ENCODE data around the gene USP14.
"Not testable (repeated sequence)": the region's sequence is repeated elsewhere in the genome, so short reads cannot be mapped to it uniquely, and the experiment has no call there.

Gene USP14

DNA sequence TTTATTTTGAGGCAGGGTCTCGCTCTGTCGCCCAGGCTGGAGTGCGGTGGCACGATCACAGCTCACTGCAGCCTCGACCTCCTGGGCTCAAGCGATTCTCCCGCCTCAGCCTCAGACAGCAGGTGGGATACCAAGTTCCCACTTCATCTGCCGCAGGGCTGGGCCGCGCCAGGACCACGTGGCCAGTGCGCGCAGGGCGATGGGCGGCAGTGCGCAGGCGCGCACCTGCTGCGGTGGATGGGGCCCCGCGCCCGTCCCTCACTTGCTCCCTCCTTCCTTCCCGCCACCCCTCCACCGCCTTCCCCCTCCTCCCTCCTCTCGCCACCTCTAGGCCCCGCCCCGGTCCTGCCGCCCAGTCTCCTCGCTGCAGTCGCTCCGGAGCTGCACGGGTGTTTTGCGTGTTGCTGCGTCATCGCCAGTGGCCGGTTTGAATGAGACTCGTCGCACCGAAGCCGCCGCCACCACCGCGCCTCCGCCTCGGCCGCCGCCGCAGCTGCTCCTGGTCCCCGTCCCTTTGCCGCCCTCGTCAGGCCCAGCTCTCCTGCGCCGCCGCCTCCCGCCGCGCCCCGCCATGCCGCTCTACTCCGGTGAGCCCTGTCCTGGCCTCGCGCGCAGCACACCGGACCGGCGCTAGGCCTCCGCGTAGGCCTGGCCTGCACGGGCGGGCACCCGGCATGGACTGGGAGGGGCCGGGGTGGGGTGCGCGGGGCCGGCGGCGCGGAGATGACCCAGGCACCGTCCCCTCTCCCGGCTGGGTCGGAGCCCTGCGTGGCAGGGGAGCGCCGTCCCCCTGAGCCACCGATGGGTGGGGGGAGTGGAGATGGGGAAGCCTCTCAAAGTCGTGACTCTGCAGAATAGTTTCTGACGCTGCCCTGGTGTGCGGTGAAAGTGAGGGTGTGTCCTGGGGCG is at the start of gene USP14:
Gene USP14, plus strand, starts transcription at position 430 of the 909 bp plus-strand sequence. Its CDS starts 142 bp downstream, at position 572.
- H3K36me3 Mint-ChIP-seq, result peaks cover 6% of the 10 kb centered on the region
- H3K27me3 Mint-ChIP-seq, result no peaks in the 10 kb centered on the region
- H3K27ac Mint-ChIP-seq, result peak within 1 kb of the TSS; percentile 97
- peaks cover 38% of the 10 kb centered on the region for H3K4me1 Mint-ChIP-seq (ENCODE audit: low read depth)
- H3K4me3 Mint-ChIP-seq, result peak within 1 kb of the TSS; percentile 93
- no peaks in the 10 kb centered on the region for H3K9me3 Mint-ChIP-seq (ENCODE audit: low read depth)

DNA sequence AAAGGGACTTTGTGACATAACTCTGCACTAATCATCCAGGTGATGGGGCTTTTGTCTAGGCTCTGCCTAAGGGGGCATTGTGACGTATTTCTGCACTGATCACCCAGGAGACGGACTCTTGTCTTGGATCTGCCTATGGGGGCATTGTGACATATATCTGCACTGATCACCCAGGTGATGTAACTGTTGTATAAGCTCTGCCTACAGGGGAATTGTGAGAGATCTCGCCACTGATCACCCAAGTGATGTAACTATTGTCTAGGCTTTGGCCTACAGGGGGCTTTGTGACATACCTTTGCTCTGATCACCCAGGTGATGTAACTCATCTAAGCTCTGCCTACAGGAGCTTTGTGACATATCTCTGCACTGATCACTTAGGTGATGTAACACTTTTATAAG is 49.7 kb upstream of the USP14 start:
- not testable (repeated sequence) for H3K27ac Mint-ChIP-seq

DNA sequence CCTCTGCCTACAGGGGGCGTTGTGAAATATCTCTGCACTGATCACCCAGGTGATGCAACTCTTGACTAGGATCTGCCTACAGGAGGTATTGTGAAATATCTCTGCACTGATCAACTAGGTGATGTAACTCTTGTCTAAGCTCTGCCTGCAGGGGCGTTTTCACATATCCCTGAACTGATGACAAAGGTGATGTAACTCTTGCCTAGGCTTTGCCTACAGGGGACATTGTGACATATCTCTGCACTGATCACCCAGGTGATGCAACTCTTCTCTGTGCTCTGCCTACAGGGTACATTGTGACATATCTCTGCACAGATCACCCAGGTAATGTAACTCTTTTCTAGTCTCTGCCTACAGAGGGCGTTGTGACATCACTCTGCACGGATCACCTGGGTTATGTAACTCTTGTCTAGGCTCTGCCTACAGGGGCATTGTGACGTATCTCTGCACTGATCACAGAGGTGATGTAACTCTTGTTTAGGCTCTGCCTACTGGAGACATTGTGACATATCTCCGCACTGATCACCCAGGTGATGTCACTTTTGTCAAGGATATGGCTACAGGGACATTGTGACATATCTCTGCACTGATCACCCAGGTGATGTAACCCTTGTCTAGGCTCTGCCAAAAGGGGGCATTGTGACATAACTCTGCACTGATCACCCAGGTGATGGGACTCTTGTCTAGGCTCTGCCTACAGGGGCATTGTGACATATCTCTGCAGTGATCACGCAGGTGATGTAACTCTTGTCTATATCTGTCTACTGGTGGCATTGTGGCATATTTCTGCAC is 49.0 kb upstream of the USP14 start:
- H3K27ac Mint-ChIP-seq, H3K36me3 Mint-ChIP-seq, H3K27me3 Mint-ChIP-seq, H3K4me3 Mint-ChIP-seq: not testable (repeated sequence)
- Mint-ChIP-seq H3K9me3 (ENCODE audit: low read depth) (peaks cover 20% of the 10 kb centered on the region), H3K4me1 (ENCODE audit: low read depth) (peaks cover 16% of the 10 kb centered on the region)

More for the DNA sequence above, 49.7 kb upstream of the USP14 start:
- peaks cover 20% of the 10 kb centered on the region for H3K9me3 Mint-ChIP-seq (ENCODE audit: low read depth)
- not testable (repeated sequence) for H3K27me3 Mint-ChIP-seq, H3K4me3 Mint-ChIP-seq, H3K36me3 Mint-ChIP-seq
- peaks cover 19% of the 10 kb centered on the region for H3K4me1 Mint-ChIP-seq (ENCODE audit: low read depth)

DNA sequence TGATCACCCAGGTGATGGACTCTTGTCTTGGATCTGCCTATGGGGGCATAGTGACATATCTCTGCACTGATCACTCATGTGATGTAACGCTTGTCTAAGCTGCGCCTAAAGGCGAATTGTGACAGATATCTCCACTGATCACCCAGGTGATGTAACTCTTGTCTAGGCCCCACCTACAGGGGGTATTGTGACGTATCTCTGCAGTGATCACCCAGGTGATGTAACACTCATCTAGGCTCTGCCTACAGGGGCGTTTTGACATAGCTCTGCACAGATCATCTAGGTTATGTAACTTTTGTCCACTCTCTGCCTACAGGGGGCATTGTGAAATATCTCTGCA is 48.5 kb upstream of the USP14 start:
- not testable (repeated sequence) for H3K27me3 Mint-ChIP-seq, H3K4me3 Mint-ChIP-seq, H3K36me3 Mint-ChIP-seq
- Mint-ChIP-seq H3K4me1 (ENCODE audit: low read depth) (peaks cover 16% of the 10 kb centered on the region), H3K27ac (peak overlapping the region; percentile 1), H3K9me3 (ENCODE audit: low read depth) (peaks cover 20% of the 10 kb centered on the region)

DNA sequence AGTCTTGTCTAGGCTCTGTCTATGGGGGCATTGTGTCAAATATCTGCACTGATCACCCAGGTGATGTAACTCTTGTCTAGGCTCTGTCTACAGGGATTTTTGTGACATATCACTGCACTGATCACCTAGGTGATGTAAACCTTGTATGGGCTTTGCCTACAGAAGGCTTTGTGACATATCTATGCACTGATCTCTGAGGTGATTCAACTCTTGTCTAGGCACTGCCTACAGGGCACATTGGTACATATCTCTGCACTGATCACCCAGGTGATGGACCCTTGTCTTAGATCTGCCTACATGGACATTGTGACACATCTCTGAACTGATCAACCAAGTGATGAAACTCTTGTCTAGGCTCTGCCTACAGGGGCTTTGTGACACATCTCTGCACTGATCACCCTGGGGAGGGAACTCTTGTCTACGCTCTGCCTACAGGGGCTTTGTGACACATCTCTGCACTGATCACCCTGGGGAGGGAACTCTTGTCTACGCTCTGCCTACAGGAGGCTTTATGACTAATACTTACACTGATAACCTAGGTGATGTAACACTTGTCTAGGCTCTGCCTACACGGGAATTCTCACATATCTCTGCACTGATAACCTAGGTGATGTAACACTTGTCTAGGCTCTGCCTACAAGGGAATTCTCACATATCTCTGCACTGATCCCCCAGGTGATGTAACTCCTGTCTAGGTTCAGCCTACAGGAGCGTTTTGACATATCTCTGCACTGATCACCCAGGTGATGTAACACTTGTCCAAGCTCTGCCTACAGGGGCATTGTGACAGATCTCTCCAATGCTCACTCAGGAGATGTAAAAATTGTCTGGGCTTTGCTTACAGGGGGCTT is 47.8 kb upstream of the USP14 start:
- not testable (repeated sequence) for H3K36me3 Mint-ChIP-seq, H3K27me3 Mint-ChIP-seq
- Mint-ChIP-seq H3K4me3 (peak overlapping the region; percentile 86), H3K9me3 (ENCODE audit: low read depth) (peaks cover 20% of the 10 kb centered on the region), H3K4me1 (ENCODE audit: low read depth) (peaks cover 16% of the 10 kb centered on the region), H3K27ac (peak overlapping the region; percentile 93)

DNA sequence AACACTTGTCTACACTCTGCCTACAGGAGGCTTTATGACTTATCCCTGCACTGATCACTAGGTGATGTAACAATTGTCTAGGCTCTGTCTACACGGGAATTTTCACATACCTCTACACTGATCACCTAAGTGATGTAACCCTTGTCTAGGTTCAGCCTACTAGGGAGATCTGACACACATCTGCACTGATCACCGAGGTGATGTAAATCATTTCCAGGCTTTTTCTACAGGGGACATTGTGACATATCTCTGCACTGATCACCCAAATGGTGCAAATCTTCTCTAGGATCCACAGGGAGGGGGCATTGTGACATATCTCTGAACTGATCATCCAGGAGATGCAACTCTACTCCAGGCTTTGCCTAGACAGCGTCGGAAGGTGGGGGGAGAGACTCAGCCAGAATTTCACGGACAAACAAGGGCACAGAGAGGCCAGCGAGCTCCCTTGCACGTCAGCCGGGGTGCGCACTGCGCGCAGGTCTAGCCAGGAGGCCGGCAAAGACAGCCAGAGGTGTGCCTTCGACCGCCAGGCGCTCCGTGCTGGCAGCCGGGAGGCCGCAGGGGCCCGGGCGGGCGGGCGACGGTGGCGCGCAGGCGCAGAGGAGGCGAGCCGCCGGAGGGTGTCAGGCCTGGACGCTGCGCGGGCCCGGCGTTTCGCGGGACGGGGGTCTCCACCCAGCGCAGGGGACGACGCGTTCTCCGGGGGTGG is 46.9 kb upstream of the USP14 start:
- Mint-ChIP-seq H3K27me3 (no peaks in the 10 kb centered on the region), H3K4me1 (ENCODE audit: low read depth) (peaks cover 16% of the 10 kb centered on the region), H3K36me3 (peaks cover 3% of the 10 kb centered on the region), H3K4me3 (peak overlapping the region; percentile 86), H3K9me3 (ENCODE audit: low read depth) (peaks cover 20% of the 10 kb centered on the region), H3K27ac (peak overlapping the region; percentile 93)

- H3K27ac Mint-ChIP-seq, H3K27me3 Mint-ChIP-seq, H3K36me3 Mint-ChIP-seq: not testable (repeated sequence)
- Mint-ChIP-seq H3K4me1 (ENCODE audit: low read depth) (peaks cover 18% of the 10 kb centered on the region), H3K4me3 (peak overlapping the region; percentile 27), H3K9me3 (ENCODE audit: low read depth) (peaks cover 20% of the 10 kb centered on the region)
These were observed 46.2 kb upstream of the USP14 start for GRCh38 chr18:112015-112733.

DNA sequence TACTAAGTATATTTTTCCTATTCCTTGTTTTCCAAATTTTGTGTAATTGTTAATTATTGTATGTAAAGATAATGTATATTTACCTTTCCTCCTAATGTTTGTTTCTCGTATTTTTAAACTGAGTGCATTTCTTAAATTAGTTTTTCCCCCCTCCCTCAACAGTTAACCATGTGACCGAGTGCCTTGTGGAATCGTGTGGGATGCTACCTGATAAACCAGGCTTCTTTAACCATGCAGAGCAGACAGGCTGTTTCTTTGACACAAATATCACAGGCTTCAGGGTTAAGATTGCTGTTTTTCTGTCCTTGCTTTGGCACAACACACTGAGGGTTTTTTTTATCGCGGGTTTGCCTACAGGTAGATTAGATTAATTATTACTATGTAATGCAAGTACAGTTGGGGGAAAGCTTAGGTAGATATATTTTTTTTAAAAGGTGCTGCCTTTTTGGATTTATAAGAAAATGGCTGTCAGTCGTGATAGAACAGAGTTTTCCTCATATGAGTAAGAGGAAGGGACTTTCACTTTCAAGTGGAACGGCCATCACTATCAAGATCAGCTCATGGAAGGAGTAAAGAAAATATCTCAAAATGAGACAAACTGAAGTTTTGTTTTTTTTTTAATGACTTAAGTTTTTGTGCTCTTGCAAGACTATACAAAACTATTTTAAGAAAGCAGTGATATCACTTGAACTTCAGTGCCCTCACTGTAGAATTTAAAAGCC is 37.7 kb upstream of the USP14 start:
- not testable (repeated sequence) for H3K36me3 Mint-ChIP-seq; H3K9me3 Mint-ChIP-seq (ENCODE audit: low read depth); H3K27ac Mint-ChIP-seq; H3K4me3 Mint-ChIP-seq; H3K27me3 Mint-ChIP-seq; H3K4me1 Mint-ChIP-seq (ENCODE audit: low read depth)

DNA sequence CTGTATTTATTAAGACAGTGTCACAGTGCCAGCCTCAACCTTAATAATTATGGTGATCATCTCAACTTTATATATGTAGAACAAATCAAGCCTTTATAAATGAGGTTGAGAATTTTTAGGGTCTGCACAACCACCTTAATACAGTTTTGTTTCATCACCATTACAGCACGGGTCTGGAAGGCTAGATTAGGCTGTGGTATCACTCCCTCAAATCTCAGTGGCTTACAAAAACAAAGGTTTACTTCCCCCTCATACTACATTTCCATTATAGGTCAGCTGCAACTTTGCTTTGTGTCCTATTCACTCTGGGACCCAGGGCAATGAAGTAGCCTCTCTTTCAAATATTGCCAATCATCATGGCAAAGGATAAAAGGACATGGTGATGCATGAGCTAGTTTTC is 23.3 kb upstream of the USP14 start:
- no peak overlapping the region for H3K27ac Mint-ChIP-seq
- no peaks in the 10 kb centered on the region for H3K27me3 Mint-ChIP-seq
- no peaks in the 10 kb centered on the region for H3K9me3 Mint-ChIP-seq (ENCODE audit: low read depth)
- no peaks in the 10 kb centered on the region for H3K36me3 Mint-ChIP-seq
- H3K4me1 Mint-ChIP-seq (ENCODE audit: low read depth), result peaks cover 3% of the 10 kb centered on the region
- H3K4me3 Mint-ChIP-seq, result no peak overlapping the region

- peaks cover 3% of the 10 kb centered on the region for H3K4me1 Mint-ChIP-seq (ENCODE audit: low read depth)
- no peaks in the 10 kb centered on the region for H3K27me3 Mint-ChIP-seq
- H3K9me3 Mint-ChIP-seq (ENCODE audit: low read depth), result no peaks in the 10 kb centered on the region
- H3K27ac Mint-ChIP-seq, result no peak overlapping the region
- no peak overlapping the region for H3K4me3 Mint-ChIP-seq
- no peaks in the 10 kb centered on the region for H3K36me3 Mint-ChIP-seq
These were observed 21.9 kb upstream of the USP14 start for GRCh38 chr18:136433-136832.

DNA sequence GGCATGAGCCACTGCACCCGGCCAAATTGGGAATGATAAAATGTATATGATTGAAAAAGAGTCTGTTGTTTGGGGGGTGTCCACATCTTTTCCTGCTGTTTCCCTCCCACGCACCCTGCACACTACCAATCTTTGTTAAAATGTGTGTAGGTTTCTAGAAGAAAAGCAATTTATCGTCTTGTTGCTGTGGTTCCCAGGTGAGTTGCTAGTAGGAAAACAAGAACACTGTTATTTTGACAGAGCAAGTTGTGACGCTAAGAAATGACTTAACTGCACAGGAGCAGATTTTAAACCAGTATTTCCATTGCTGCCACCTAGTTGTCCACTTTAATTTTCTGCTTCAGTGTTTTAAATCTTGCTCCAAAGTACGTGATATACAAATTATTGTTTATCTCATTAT is 21.0 kb upstream of the USP14 start:
- peak overlapping the region; percentile 16 for H3K27ac Mint-ChIP-seq
- peaks cover 3% of the 10 kb centered on the region for H3K4me1 Mint-ChIP-seq (ENCODE audit: low read depth)
- H3K36me3 Mint-ChIP-seq, result no peaks in the 10 kb centered on the region
- no peaks in the 10 kb centered on the region for H3K27me3 Mint-ChIP-seq
- no peak overlapping the region for H3K4me3 Mint-ChIP-seq
- H3K9me3 Mint-ChIP-seq (ENCODE audit: low read depth), result no peaks in the 10 kb centered on the region

- Mint-ChIP-seq H3K4me1 (ENCODE audit: low read depth) (peaks cover 3% of the 10 kb centered on the region), H3K27ac (no peak overlapping the region), H3K4me3 (no peak overlapping the region), H3K9me3 (ENCODE audit: low read depth) (no peaks in the 10 kb centered on the region), H3K27me3 (no peaks in the 10 kb centered on the region), H3K36me3 (no peaks in the 10 kb centered on the region)
These were observed 17.6 kb upstream of the USP14 start for GRCh38 chr18:140670-141266.

DNA sequence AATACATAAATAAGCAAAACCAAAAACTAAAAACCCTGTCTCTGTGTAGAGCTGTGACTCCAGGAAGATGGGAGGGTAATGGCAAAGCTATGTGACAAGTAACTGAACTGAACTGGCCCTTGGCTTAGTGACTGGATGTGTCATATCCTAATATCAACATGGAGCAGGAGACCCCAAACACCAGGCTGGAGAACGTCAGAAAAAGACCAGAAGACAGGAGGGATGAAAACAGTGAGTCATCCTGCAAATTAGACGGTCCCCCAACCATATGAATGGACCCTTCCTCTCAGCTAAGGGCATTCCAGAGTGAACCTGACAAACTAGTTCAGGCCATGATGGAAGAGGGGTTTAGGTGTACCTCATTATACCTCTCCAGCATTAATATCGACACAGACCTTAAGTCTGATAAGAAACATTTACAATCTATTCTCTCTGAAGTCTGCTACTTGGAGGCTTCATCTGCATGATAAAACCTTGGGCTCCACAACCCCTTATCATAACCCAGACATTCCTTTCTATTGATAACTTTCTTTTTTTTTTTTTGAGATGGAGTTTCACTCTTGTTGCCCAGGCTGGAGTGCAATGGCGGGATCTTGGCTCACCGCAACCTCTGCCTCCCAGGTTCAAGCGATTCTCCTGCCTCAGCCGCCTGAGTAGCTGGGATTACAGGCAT is 15.6 kb upstream of the USP14 start:
- not testable (repeated sequence) for H3K36me3 Mint-ChIP-seq; H3K27ac Mint-ChIP-seq; H3K4me3 Mint-ChIP-seq; H3K4me1 Mint-ChIP-seq (ENCODE audit: low read depth); H3K27me3 Mint-ChIP-seq; H3K9me3 Mint-ChIP-seq (ENCODE audit: low read depth)

Data from activated naive CD8-positive, alpha-beta T cell (primary cell).